Choroid plexus epithelial cell (primary cell): Measurements from ENCODE around the gene PLEKHM3.

Experiments
- DNase-seq: peaks from one replicate; pipeline ENCODE4 v3.0.0-alpha.2; 2010; ENCODE audit warnings: low read depth
- H3K4me3 ChIP-seq: 2 replicates; pipeline ENCODE4 v1.5.1; 2011; ENCODE audit warnings: low read depth, mild to moderate bottlenecking, control low read depth, low read length, moderate library complexity
- CTCF ChIP-seq: conservative IDR thresholded peaks from 2 replicates; pipeline ENCODE4 v1.5.1; 2011; ENCODE audit warnings: low read depth, mild to moderate bottlenecking, control low read depth, inconsistent platforms, low read length, moderate library complexity

PLEKHM3 gene

GRCh38 chr2:207777124-207777523, 248.2 kb downstream of the PLEKHM3 start:
- no peak overlapping the region for H3K4me3 ChIP-seq
- no peak for TF ChIP-seq CTCF
- DNase-seq = no peak

GRCh38 chr2:207775473-207775872, 249.9 kb downstream of the PLEKHM3 start:
- DNase-seq = no peak
- no peak for TF ChIP-seq CTCF
- H3K4me3 ChIP-seq = no peak overlapping the region

GRCh38 chr2:207772844-207773205, 252.5 kb downstream of the PLEKHM3 start:
- DNase-seq = no peak
- H3K4me3 ChIP-seq = no peak overlapping the region
- no peak for TF ChIP-seq CTCF

GRCh38 chr2:207772081-207772843, 253.1 kb downstream of the PLEKHM3 start:
- H3K4me3 ChIP-seq = no peak overlapping the region
- DNase-seq = no peak
- no peak for TF ChIP-seq CTCF

GRCh38 chr2:207771421-207771820, 253.9 kb downstream of the PLEKHM3 start:
- TF ChIP-seq CTCF = no peak
- H3K4me3 ChIP-seq = no peak overlapping the region
- no peak for DNase-seq
